HCT116 (cell line): ENCODE measurements around the gene DCAF5. TPM values are rescaled to one million over a fixed set of nuclear protein-coding genes. Genes with fewer than 3 reads are reported as not detected.

Experiments used
- ATF3 ChIP-seq: IDR thresholded peaks from 2 replicates; pipeline ENCODE4 v1.6.1; 2012
- EGR1 ChIP-seq: IDR thresholded peaks from 2 replicates; pipeline ENCODE4 v1.6.1; 2012; ENCODE audit warnings: low read depth
- EZH2 ChIP-seq: fragments of 200-600 bp; sonication (generic); IDR thresholded peaks from 2 replicates; pipeline ENCODE4 v1.6.1; 2017; ENCODE audit warnings: antibody characterized with exemption, mixed run types
- EZH2phosphoT487 ChIP-seq: fragments of 200-600 bp; IDR thresholded peaks from 2 replicates; pipeline ENCODE4 v1.6.1; 2018; ENCODE audit warnings: antibody characterized with exemption, borderline replicate concordance
- MAX ChIP-seq: IDR thresholded peaks from 2 replicates; pipeline ENCODE4 v1.6.1; 2012
- POLR2AphosphoS5 ChIP-seq: IDR thresholded peaks from 2 replicates; pipeline ENCODE4 v1.6.1; 2011; ENCODE audit warnings: mild to moderate bottlenecking, low read depth, low read length, moderate library complexity
- REST ChIP-seq: IDR thresholded peaks from 2 replicates; pipeline ENCODE4 v1.6.1; 2012; ENCODE audit warnings: low read depth
- ZBTB33 ChIP-seq: IDR thresholded peaks from 2 replicates; pipeline ENCODE4 v1.6.1; 2011; ENCODE audit warnings: mild to moderate bottlenecking, low read length, moderate library complexity; ENCODE audit not compliant: insufficient replicate concordance; ENCODE audit errors: extremely low read depth
- ZFX ChIP-seq: fragments of 450-650 bp; IDR thresholded peaks from 2 replicates; pipeline ENCODE4 v1.6.1; 2017
- total RNA-seq: library from RNA; stranded (reverse); gene quantifications from one replicate; pipeline ENCODE4 v1.2.1, GENCODE V29; 2021; ENCODE audit not compliant: unreplicated experiment
- TF ChIP-seq, protein P1 (sequence below), 3 experiments: fragments of 200-600 bp in 1 of 3; sonication (generic) in 1 of 3; IDR thresholded peaks in 2 of 3; conservative IDR thresholded peaks in 1 of 3; 2 replicates each; pipeline ENCODE4 v1.5.1; 2012 to 2017; ENCODE audit warnings: low read depth in 2 of 3, low read length in 2 of 3, antibody characterized with exemption in 1 of 3, borderline replicate concordance in 1 of 3, control low read depth in 1 of 3, mild to moderate bottlenecking in 1 of 3, mixed read lengths in 1 of 3, mixed run types in 1 of 3, moderate library complexity in 1 of 3; ENCODE audit not compliant: insufficient read depth in 1 of 3

The DCAF5 gene
- total RNA-seq, 1 experiment from 2014 or later = 27.1 TPM

DNA sequence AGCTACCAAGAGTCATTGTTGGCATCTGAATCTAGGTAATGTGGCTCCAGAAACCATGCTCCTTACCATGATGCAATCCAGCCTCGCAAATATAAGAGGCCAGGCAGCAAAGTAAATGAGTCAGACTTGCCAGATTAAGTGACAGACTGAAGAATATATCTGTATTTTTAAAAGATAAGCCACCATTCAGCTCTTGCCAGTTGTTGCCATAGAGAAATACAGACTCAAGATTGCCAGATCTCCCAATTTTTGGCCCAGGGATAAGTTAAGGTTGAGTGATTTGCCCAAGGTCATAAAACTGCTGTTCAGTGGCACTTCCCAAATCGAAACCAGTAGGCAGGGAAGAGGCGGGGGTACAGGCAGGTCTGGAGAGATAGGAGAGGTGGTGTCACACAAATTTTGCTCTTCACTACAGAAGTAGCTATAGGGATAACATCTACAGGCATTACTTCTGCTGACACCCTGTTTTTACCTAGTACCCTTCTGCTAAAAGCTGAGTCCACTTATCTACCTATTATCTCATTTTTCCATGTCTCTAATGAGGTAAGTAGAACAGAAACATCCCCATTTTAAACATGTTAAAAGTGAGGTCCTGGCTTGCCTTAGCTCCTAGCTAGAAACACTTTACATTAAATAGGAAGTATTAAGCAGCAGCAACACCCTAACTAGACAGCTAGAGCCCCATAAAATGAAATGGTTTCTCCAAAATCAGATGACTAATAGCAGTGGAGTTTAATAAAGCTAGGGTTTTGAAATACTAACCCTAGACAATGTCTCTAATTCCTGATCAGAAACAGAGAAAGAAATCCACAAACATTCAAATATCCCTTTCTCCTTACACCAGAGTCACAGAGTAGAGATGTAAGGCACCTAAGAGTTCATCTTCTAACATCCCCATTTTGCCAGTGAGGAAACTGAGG lies 19.5 kb downstream of the DCAF5 start (continued):
- no peak for TF ChIP-seq REST
- no peak for TF ChIP-seq EZH2
- TF ChIP-seq POLR2AphosphoS5 = no peak
- no peak for TF ChIP-seq ZBTB33
- TF ChIP-seq MAX = peak; percentile 50
- no peak for TF ChIP-seq EZH2phosphoT487
- TF ChIP-seq, protein P1, sequence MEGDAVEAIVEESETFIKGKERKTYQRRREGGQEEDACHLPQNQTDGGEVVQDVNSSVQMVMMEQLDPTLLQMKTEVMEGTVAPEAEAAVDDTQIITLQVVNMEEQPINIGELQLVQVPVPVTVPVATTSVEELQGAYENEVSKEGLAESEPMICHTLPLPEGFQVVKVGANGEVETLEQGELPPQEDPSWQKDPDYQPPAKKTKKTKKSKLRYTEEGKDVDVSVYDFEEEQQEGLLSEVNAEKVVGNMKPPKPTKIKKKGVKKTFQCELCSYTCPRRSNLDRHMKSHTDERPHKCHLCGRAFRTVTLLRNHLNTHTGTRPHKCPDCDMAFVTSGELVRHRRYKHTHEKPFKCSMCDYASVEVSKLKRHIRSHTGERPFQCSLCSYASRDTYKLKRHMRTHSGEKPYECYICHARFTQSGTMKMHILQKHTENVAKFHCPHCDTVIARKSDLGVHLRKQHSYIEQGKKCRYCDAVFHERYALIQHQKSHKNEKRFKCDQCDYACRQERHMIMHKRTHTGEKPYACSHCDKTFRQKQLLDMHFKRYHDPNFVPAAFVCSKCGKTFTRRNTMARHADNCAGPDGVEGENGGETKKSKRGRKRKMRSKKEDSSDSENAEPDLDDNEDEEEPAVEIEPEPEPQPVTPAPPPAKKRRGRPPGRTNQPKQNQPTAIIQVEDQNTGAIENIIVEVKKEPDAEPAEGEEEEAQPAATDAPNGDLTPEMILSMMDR (IDR thresholded peaks at IDR 0.05 in 2 of 3, conservative IDR thresholded peaks at IDR 0.05 in 1 of 3; ENCODE audit: borderline replicate concordance in 1 of 3, insufficient read depth in 1 of 3, low read depth in 2 of 3, low read length in 2 of 3) = no peak
- peak; percentile 56; the same call in 1 of the 2 replicates for TF ChIP-seq ATF3
- TF ChIP-seq EGR1 = no peak
- TF ChIP-seq ZFX = no peak
- TF ChIP-seq, all 23 proteins: peak for 5
